ENCODE data around the gene DIAPH2.

DIAPH2 gene

GRCh38 chrX:97563531-97564133 is 879.0 kb downstream of the DIAPH2 start:
- DNase-seq (ENCODE audit: low read depth in 3 of 3) = peak; percentile 2 to 9 (median 2)

DNA sequence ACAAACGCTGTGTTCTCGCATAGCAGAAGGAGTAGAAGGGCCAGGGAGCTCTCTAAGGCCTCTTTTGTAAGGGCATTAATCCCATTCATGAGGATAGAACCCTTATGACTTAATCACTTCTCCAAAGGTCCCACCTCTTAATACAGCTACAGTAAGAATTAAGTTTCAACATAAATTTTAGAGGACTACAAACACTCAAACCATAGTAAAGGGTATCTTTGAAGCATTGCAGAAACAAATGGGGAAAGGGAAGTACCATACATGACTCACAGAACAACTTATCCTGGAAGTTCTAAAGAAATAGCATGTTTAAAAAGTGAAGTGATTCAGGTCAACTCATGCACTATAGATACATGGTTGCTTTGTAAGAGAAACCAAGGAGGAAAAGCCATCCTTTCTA is 879.9 kb downstream of the DIAPH2 start:
- no peak for DNase-seq (ENCODE audit: low read depth in 3 of 3)

- no peak for DNase-seq (ENCODE audit: low read depth in 3 of 3)
These were observed 902.5 kb downstream of the DIAPH2 start for GRCh38 chrX:97587171-97587570.

- no peak for DNase-seq (ENCODE audit: low read depth in 3 of 3)
These were observed 910.1 kb downstream of the DIAPH2 start for GRCh38 chrX:97594646-97595224.

GRCh38 chrX:97597954-97598353 is 913.3 kb downstream of the DIAPH2 start:
- peak in 1 of 3 experiments; percentile 7 for DNase-seq (ENCODE audit: low read depth in 3 of 3)

- no peak for DNase-seq (ENCODE audit: low read depth in 3 of 3)
These were observed 918.0 kb downstream of the DIAPH2 start for GRCh38 chrX:97602465-97603258.

GRCh38 chrX:97605271-97605670 is 920.6 kb downstream of the DIAPH2 start:
- DNase-seq (ENCODE audit: low read depth in 3 of 3) = no peak

DNA sequence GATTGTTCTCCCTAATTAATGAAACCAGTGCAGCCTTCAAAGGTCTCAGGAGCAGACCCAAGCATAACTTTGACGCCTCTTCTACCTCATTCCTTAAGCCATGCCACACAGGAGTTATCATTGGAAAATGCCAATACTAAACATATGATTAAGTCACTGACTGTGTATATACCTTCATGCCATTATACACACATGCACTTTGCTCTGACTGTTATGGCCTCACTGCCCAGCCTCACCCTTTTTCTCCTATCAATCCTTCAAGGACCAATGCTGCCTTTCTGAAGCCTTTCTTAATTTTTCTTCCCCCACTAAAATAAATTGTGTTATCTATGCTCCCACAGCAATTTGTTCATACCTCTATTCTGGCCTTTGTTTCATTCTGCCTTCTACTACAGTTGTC is 924.7 kb downstream of the DIAPH2 start:
- DNase-seq (ENCODE audit: low read depth in 3 of 3) = no peak

DNA sequence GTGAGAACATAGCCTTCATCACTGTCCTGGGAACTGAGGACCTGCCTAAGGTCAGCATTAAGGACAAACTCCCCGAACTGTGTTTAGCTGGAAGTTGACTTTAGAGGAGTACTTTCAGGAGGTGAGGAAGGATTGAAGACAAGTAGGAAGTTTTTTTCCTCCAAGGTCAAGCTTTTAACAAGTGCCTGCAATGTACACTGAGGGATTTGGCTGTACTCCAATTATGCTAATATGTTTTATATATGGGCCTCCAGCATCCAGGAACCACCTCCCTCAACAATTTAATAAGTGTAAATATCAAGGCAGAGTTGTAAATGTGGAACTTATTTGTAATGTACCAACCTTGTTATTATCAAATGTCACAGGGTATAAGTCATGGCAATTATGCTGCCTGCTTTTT is 925.3 kb downstream of the DIAPH2 start:
- DNase-seq (ENCODE audit: low read depth in 3 of 3) = no peak

DNA sequence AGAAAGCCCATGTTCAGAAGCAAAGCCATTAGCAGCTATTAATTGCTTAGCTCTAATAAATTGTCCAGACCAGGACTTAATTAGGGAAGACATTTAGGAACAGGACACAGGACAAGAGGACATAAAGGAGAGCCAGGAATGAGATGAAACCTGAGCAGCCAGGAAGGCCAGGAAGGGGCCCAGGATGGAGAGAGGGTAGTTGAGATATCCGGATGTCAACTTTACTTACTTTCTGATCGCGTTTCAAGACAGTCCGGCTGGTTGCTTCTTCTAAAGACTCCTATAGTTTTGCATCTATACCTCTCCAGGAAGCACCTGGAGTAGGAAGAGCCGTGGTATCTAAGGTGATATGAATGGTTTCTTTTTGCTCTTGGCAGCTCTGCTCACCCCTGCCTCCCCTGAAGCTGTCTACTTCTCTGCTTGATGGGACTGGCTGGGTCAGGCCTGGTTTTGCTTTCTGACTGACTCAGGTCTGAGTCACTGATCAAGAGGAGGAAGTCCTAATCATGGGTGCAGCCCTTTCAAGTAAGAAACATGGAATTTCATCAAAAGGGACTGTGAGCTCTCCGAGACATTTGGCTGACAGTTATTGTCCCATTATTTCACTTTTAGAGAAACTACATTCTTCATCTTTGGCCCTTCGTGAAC is 932.4 kb downstream of the DIAPH2 start:
- DNase-seq (ENCODE audit: low read depth in 3 of 3) = no peak

DNA sequence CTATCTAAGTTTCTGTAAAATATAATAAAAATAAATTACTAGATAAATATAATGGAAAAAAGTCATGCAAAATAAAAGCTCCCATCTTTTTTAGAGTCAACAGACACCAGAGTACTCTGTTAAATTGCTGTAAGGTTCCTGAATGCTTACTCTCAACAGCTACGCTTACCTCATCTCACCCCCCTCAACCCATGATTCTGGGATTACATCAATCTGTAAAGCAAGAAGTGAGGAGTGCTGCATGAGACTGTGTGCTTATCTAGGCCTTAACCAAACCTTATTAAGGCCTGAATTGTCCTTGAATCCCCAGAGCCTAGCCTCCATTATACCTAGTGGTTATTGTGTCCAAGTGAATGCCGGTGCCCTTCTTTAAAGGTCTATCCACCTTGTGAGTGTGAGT is 934.9 kb downstream of the DIAPH2 start:
- DNase-seq (ENCODE audit: low read depth in 3 of 3) = no peak

DNA sequence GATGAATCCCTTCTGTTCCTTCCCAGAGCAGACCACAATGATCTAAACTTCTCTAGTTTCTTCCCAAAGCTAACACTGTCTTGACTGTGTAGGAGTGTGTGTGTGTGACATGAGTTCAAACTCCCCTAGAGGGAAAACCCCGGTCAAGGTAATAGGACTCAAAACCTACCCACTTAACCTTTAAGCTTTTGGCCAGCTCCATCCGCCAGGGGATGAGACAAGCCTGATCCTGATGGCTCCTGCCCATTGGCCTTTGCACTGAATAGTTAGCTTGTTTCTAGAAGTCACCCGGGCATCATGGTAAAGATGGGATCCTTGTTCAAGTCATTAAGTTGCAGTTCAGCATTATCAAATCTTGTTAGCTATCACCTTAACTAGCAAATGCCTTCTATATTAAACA is 937.5 kb downstream of the DIAPH2 start:
- no peak for DNase-seq (ENCODE audit: low read depth in 3 of 3)

DNA sequence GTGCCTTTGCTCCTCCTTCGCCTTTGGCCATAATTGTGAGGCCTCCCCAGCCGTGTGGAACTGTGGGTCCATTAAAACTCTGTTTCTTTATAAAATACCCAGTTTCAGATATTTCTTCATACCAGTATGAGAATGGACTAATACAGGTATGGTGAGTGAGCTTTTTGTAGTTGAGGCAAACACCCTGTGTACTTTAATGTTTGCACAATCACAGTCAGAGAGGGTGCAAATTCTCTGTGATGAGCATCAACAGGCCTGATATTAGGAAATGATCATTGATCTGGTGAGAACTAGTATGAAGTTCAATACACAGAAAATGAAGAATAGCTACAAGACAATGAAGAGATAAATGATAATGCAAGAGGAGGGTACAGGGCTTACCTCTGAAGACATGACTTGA is 943.7 kb downstream of the DIAPH2 start:
- no peak for DNase-seq (ENCODE audit: low read depth in 3 of 3)

DNA sequence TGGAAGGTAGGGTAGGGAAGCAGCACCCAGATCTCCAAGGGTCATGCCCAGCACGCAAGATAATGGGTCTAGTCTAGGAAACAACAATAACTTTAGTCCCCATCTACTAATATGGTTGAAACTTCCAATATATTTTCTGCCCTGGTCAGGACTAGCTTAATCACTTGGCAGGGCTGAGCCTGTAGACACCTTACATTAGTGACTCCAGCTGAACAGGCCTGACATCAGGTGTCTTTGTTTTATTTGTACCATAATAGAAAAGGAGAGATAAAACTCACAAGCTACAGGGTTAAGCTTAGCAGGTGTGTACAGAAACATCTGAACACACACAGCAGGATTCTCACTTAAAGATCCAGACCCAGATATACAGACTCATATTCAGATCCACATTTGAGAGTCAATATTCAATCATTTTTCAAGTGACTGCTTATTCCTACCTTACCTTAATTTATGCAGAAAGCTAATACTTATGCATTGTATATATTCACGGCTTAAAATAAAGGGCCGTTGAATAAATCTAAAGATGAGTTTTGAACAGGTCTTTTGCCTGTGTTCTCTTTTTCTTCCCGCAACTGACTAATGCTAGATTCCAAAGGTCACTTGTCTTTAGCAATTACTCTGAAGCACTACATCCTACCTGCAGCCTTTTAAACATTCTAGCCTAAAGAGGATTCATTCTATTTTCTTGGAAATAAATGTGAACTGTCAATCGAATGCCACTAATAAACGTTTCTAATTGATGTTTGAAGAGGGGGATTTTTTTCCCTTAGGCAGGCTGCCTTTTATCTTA is 944.4 kb downstream of the DIAPH2 start:
- no peak for DNase-seq (ENCODE audit: low read depth in 3 of 3)

GRCh38 chrX:97629597-97629985 is 944.9 kb downstream of the DIAPH2 start:
- no peak for DNase-seq (ENCODE audit: low read depth in 3 of 3)

DNA sequence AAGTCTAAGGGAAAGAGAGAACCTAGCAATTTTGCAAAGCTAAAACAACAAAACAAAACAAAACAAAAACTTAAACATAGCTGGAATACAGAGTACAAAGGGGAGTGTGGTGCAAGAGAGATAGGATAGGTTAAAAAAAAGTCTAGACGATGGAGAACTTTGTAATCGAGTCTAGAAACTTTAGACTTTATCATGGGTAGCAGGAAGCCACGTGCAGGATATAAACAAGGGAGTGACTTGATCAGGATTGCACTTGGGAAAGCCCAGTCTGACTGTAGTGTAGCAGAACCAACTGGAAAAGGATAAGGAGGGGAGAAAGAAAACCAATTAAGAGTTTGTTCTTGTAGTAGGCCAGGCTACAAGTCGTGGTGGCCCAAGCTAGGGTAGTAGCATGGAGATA is 949.2 kb downstream of the DIAPH2 start:
- no peak for DNase-seq (ENCODE audit: low read depth in 3 of 3)

DNA sequence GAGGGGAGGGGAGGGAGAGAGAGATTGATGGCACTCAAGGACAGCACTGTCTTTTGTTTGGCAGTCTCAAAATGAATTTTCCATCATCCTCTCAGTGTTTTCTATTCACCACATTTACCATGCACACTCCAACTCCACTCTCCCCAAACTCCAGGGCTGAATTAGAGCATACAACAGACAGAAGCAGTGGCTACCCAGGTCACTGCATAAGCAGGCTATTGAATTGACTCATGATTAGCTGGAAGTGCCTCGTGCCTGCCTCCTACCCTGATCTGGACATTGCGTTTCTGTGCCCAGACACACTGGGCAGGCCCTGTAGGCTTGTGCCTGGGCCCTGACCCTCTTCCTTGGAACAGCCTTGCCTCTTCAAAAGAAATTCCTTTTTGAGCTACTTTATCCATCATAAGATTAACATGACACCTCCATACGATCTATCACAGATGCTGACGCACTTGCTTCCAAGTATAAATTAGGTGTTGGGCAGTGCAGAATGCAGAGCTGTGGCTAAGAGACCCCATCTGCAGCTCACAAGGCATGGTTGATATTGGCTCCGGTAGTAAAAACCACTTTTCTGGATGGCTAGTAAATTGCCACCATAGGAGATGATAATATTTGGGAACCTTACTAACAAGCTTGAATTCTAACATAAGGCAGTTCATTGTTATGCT is 952.0 kb downstream of the DIAPH2 start:
- DNase-seq (ENCODE audit: low read depth in 3 of 3) = no peak

DNA sequence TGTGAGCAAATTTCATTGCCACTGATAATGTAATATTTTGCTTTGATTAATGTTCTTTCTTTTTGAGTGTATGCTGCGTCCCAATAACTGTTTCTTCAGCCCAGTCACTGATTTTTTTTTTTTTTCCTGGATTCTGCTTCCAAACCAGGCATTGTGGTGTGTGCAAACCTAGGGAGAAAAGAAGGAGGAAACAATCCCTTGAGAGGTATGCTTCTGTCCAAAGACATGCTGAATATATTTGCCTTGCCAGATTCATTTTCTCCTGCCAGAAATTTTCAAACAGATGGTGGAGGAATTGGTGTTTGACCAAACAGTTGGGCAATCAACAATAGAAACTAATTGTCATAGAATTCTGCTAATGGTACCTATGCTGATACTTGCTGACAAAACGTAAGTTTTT is 952.6 kb downstream of the DIAPH2 start:
- DNase-seq (ENCODE audit: low read depth in 3 of 3) = no peak

DNA sequence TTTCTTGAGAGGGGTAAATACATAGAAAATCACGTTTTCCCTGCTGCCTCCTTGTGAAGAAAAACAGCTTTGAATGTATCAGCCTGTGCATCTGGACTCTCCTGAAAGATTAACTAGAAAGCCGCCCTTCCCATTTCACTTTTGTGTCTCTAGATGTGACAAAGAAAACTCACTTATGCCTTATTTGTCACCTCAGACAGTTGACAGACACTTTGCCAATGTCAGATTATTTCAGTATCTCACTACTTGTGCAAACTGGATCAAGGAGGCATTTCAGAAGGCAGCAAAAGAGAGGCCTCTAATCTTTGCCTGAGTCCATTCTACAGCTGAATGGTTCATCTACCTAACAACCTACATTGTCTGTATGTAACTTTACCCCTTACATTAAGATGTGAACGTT is 954.0 kb downstream of the DIAPH2 start:
- DNase-seq (ENCODE audit: low read depth in 3 of 3) = no peak

DNA sequence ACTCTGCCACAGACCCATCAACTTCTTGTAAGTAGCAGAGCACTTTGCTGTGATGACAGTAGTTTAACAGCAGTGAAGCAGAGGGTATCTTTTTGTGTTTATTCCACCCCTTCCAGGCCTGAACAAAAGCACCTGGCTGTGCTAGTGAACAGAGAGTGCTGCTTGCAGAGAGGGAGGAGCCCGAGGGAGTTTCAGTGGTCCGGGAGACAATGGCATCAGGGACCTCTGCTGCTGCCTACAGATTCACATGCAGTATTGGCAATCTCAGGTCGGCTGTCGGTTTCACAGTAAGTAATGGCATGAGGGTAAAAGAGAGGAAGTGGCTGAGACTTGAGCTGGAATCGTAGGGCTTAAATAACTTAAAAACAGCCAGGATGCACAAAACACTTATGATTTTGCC is 954.9 kb downstream of the DIAPH2 start:
- no peak for DNase-seq (ENCODE audit: low read depth in 3 of 3)
